Activated effector memory CD4-positive, alpha-beta T cell treated with anti-CD3 and anti-CD28 coated beads, Interleukin-2, amount 50 U/mL, for 16 hours (primary cell): ENCODE measurements around the gene RABIF.
"Not testable (repeated sequence)": the region's sequence is repeated elsewhere in the genome, so short reads cannot be mapped to it uniquely, and the experiment has no call there.

ENCODE experiments used
- DNase-seq: peaks from one replicate; pipeline ENCODE4 v3.0.0-alpha.2; 2020

Gene RABIF

DNA sequence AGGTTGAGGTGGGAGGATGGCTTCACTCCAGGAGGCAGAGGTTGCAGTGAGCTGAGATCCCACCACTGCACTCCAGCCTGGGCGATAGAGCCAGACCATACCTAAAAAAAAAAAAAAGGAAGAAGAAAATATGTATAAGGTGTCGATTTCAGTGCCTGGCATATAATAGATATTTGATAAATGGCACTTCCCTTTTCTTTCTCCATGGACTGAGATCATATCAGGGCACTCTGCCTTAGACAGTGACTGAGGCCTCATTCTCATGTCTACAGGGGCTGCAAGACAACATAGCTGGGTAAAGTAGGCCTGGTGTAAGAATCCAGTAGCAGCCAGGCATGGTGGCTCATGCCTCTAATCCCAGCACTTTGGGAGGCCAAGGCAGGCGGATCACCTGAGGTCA, 57.0 kb downstream of the RABIF start:
- no peak for DNase-seq

DNA sequence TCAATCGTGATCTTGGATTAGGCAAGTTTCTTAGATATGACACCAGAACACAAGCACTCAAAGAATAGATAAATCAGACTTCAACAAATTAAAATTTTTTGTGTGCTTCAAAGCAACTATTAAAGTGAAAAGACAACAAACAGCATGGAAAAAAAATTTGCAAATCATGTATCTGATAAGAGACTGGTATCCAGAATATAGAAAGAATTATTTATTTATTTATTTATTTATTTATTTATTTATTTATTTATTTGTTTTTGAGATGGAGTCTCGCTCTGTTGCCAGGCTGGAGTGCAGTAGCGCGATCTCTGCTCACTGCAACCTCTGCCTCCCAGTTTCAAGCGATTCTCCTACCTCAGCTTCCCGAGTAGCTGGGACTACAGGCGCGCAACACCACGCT, 59.7 kb downstream of the RABIF start:
- DNase-seq = not testable (repeated sequence)
